ENCODE data around the gene MPDZ. TPM values are rescaled to one million over a fixed set of nuclear protein-coding genes. Genes with fewer than 3 reads are reported as not detected.

MPDZ gene
- total RNA-seq, 3 donors from 2014 or later (not counting 1 experiment from before 2014, with no cell fraction given), result not detected

GRCh38 chr9:13089666-13090065, 189.8 kb downstream of the MPDZ start:
- ATAC-seq (no peak), DNase-seq (no peak)
- no peaks in the 10 kb centered on the region for H3K4me1 Mint-ChIP-seq
- Histone ChIP-seq H3K4me1 (ENCODE audit: control insufficient read depth, insufficient read depth, low read length) (no peaks in the 10 kb centered on the region), H3K36me3 (ENCODE audit: control insufficient read depth, insufficient read depth, low read length) (no peaks in the 10 kb centered on the region), H3K27ac (ENCODE audit: low read length) (no peak overlapping the region), H3K27me3 (ENCODE audit: control insufficient read depth, insufficient read depth, low read length) (no peaks in the 10 kb centered on the region), H3K4me3 (ENCODE audit: low read length) (no peak overlapping the region), H3K9me3 (ENCODE audit: control insufficient read depth, insufficient read depth, low read length) (no peaks in the 10 kb centered on the region)
- H3K27ac Mint-ChIP-seq, result no peak overlapping the region
- no peaks in the 10 kb centered on the region for H3K27me3 Mint-ChIP-seq (ENCODE audit: low read depth in 2 of 2)
- no peak overlapping the region for H3K4me3 Mint-ChIP-seq
- H3K9me3 Mint-ChIP-seq, result peaks cover 2 to 4% of the 10 kb centered on the region in 2 donors
- H3K36me3 Mint-ChIP-seq, result no peaks in the 10 kb centered on the region
- no peak for TF ChIP-seq CTCF (IDR thresholded peaks at IDR 0.05)
- intact Hi-C loops (cut with micrococcal nuclease), result no loop called here

GRCh38 chr9:13088720-13089427, 190.6 kb downstream of the MPDZ start:
- Histone ChIP-seq H3K4me3 (ENCODE audit: low read length) (no peak overlapping the region), H3K36me3 (ENCODE audit: control insufficient read depth, insufficient read depth, low read length) (no peaks in the 10 kb centered on the region), H3K27me3 (ENCODE audit: control insufficient read depth, insufficient read depth, low read length) (no peaks in the 10 kb centered on the region), H3K4me1 (ENCODE audit: control insufficient read depth, insufficient read depth, low read length) (no peaks in the 10 kb centered on the region), H3K27ac (ENCODE audit: low read length) (no peak overlapping the region), H3K9me3 (ENCODE audit: control insufficient read depth, insufficient read depth, low read length) (no peaks in the 10 kb centered on the region)
- H3K27ac Mint-ChIP-seq, result no peak overlapping the region
- no peak for ATAC-seq
- no peak for TF ChIP-seq CTCF (IDR thresholded peaks at IDR 0.05)
- intact Hi-C loops (cut with micrococcal nuclease), result no loop called here
- DNase-seq, result peak in 1 of 2 donors; percentile 1
- no peak overlapping the region for H3K4me3 Mint-ChIP-seq
- H3K36me3 Mint-ChIP-seq, result no peaks in the 10 kb centered on the region
- H3K9me3 Mint-ChIP-seq, result peaks cover 0 to 2% of the 10 kb centered on the region in 2 donors
- H3K27me3 Mint-ChIP-seq (ENCODE audit: low read depth in 2 of 2), result no peaks in the 10 kb centered on the region
- no peaks in the 10 kb centered on the region for H3K4me1 Mint-ChIP-seq
- WGBS (ENCODE audit: insufficient coverage), result 23% methylated on average over 10 of the region's 10 CpGs

- Mint-ChIP-seq H3K27me3 (ENCODE audit: low read depth in 2 of 2) (no peaks in the 10 kb centered on the region), H3K36me3 (no peaks in the 10 kb centered on the region), H3K27ac (no peak overlapping the region), H3K4me1 (no peaks in the 10 kb centered on the region), H3K4me3 (no peak overlapping the region), H3K9me3 (peaks cover 2 to 6% of the 10 kb centered on the region in 2 donors)
- H3K27me3 ChIP-seq (ENCODE audit: control insufficient read depth, insufficient read depth, low read length), result no peaks in the 10 kb centered on the region
- intact Hi-C loops (cut with micrococcal nuclease), result no loop called here
- no peaks in the 10 kb centered on the region for H3K36me3 ChIP-seq (ENCODE audit: control insufficient read depth, insufficient read depth, low read length)
- TF ChIP-seq CTCF (IDR thresholded peaks at IDR 0.05), result no peak
- H3K4me3 ChIP-seq (ENCODE audit: low read length), result no peak overlapping the region
- WGBS (ENCODE audit: insufficient coverage), result 50% methylated on average over 1 of the region's 1 CpG
- ATAC-seq (no peak), DNase-seq (no peak)
- H3K27ac ChIP-seq (ENCODE audit: low read length), result no peak overlapping the region
- no peaks in the 10 kb centered on the region for H3K4me1 ChIP-seq (ENCODE audit: control insufficient read depth, insufficient read depth, low read length)
- no peaks in the 10 kb centered on the region for H3K9me3 ChIP-seq (ENCODE audit: control insufficient read depth, insufficient read depth, low read length)
These were observed 195.4 kb downstream of the MPDZ start for GRCh38 chr9:13083963-13084528.

GRCh38 chr9:13083366-13083765, 196.1 kb downstream of the MPDZ start:
- H3K9me3 Mint-ChIP-seq, result peaks cover 2 to 6% of the 10 kb centered on the region in 2 donors
- Histone ChIP-seq H3K4me3 (ENCODE audit: low read length) (no peak overlapping the region), H3K27me3 (ENCODE audit: control insufficient read depth, insufficient read depth, low read length) (no peaks in the 10 kb centered on the region), H3K9me3 (ENCODE audit: control insufficient read depth, insufficient read depth, low read length) (no peaks in the 10 kb centered on the region), H3K36me3 (ENCODE audit: control insufficient read depth, insufficient read depth, low read length) (no peaks in the 10 kb centered on the region), H3K27ac (ENCODE audit: low read length) (no peak overlapping the region), H3K4me1 (ENCODE audit: control insufficient read depth, insufficient read depth, low read length) (no peaks in the 10 kb centered on the region)
- TF ChIP-seq CTCF (IDR thresholded peaks at IDR 0.05), result no peak
- no peaks in the 10 kb centered on the region for H3K36me3 Mint-ChIP-seq
- ATAC-seq, result no peak
- DNase-seq, result no peak
- no peaks in the 10 kb centered on the region for H3K27me3 Mint-ChIP-seq (ENCODE audit: low read depth in 2 of 2)
- H3K27ac Mint-ChIP-seq, result no peak overlapping the region
- H3K4me3 Mint-ChIP-seq, result no peak overlapping the region
- WGBS (ENCODE audit: insufficient coverage), result 88% methylated on average over 1 of the region's 2 CpGs
- no peaks in the 10 kb centered on the region for H3K4me1 Mint-ChIP-seq
- intact Hi-C loops (cut with micrococcal nuclease), result no loop called here

Data from natural killer cell (primary cell).